WTC11 (cell line): ENCODE results near the gene RHPN2. TPM values are rescaled to one million over a fixed set of nuclear protein-coding genes. Genes with fewer than 3 reads are reported as not detected.

Experiments
- ATAC-seq: fragments of 200-7000 bp; cut with Tn5 transposase; 2 replicates; pipeline ENCODE4 v1.10.0; 2021; ENCODE audit warnings: mild to moderate bottlenecking, moderate library complexity
- CTCF ChIA-PET: fragments of 300-600 bp; sonication (Branson Sonifier 250); formaldehyde crosslinking; loops from one replicate; lab custom pipeline; 2021; ENCODE audit warnings: antibody characterized with exemption; lab: Charles Lee
- POLR2A ChIA-PET: fragments of 350-600 bp; sonication (Branson Sonifier 250); formaldehyde crosslinking; loops from one replicate; lab custom pipeline; 2021; ENCODE audit warnings: antibody characterized with exemption; lab: Charles Lee
- DNase-seq: peaks from one replicate; pipeline ENCODE4 v3.0.0; 2021; ENCODE audit warnings: low spot score
- H3K27ac Mint-ChIP-seq: 2 replicates; pipeline ENCODE4 v1.8.0; 2021; ENCODE audit warnings: mixed read lengths
- H3K27me3 Mint-ChIP-seq: 2 replicates; pipeline ENCODE4 v1.8.0; 2021; ENCODE audit warnings: low read depth, mild to moderate bottlenecking, moderate library complexity, mixed read lengths
- H3K36me3 Mint-ChIP-seq: 2 replicates; pipeline ENCODE4 v1.8.0; 2021; ENCODE audit warnings: mixed read lengths
- H3K4me1 Mint-ChIP-seq: 2 replicates; pipeline ENCODE4 v1.8.0; 2022; ENCODE audit warnings: mixed read lengths
- H3K4me3 Mint-ChIP-seq: 2 replicates; pipeline ENCODE4 v1.8.0; 2021; ENCODE audit warnings: mild to moderate bottlenecking, moderate library complexity, mixed read lengths
- H3K9me3 Mint-ChIP-seq: 2 replicates; pipeline ENCODE4 v1.8.0; 2021; ENCODE audit warnings: mixed read lengths
- ARID4B ChIP-seq: sonication (generic); formaldehyde crosslinking; IDR thresholded peaks from 2 replicates; pipeline ENCODE4 v1.8.0; 2023; ENCODE audit warnings: missing genetic modification reagents, mild to moderate bottlenecking, borderline replicate concordance
- ETV6 ChIP-seq: sonication (generic); formaldehyde crosslinking; IDR thresholded peaks from 2 replicates; pipeline ENCODE4 v1.8.1; 2022; ENCODE audit warnings: mild to moderate bottlenecking, missing genetic modification reagents
- FOXK1 ChIP-seq: sonication (generic); formaldehyde crosslinking; IDR thresholded peaks from 2 replicates; pipeline ENCODE4 v1.8.0; 2022; ENCODE audit warnings: mild to moderate bottlenecking, moderate library complexity, missing genetic modification reagents
- HMGXB4 ChIP-seq: sonication (generic); formaldehyde crosslinking; IDR thresholded peaks from 2 replicates; pipeline ENCODE4 v1.8.1; 2023; ENCODE audit warnings: mild to moderate bottlenecking, moderate library complexity, missing genetic modification reagents
- MAX ChIP-seq: sonication (generic); formaldehyde crosslinking; IDR thresholded peaks from 2 replicates; pipeline ENCODE4 v1.8.0; 2022; ENCODE audit warnings: mild to moderate bottlenecking, missing genetic modification reagents
- MYBL2 ChIP-seq: sonication (generic); formaldehyde crosslinking; IDR thresholded peaks from 2 replicates; pipeline ENCODE4 v1.8.1; 2023; ENCODE audit warnings: mild to moderate bottlenecking, moderate library complexity, missing genetic modification reagents
- NFE2L1 ChIP-seq: sonication (generic); formaldehyde crosslinking; IDR thresholded peaks from 2 replicates; pipeline ENCODE4 v1.8.1; 2023; ENCODE audit warnings: missing genetic modification reagents
- OVOL2 ChIP-seq: fragments of 250-450 bp; sonication (Bioruptor Pico); IDR thresholded peaks from 2 replicates; pipeline ENCODE4 v1.9.0; 2021; ENCODE audit warnings: mild to moderate bottlenecking, borderline replicate concordance
- RELA ChIP-seq: sonication (generic); formaldehyde crosslinking; IDR thresholded peaks from 2 replicates; pipeline ENCODE4 v1.8.1; 2022; ENCODE audit warnings: missing genetic modification reagents, mild to moderate bottlenecking, borderline replicate concordance
- SOX15 ChIP-seq: fragments of 250-450 bp; sonication (Bioruptor Pico); IDR thresholded peaks from 2 replicates; pipeline ENCODE4 v1.9.0; 2021; ENCODE audit warnings: mild to moderate bottlenecking
- SP1 ChIP-seq: sonication (generic); formaldehyde crosslinking; conservative IDR thresholded peaks from 2 replicates; pipeline ENCODE4 v1.8.1; 2022; ENCODE audit warnings: missing genetic modification reagents
- TEAD1 ChIP-seq: sonication (generic); formaldehyde crosslinking; IDR thresholded peaks from 2 replicates; pipeline ENCODE4 v1.8.0; 2022; ENCODE audit warnings: mild to moderate bottlenecking, missing genetic modification reagents
- ZNF512 ChIP-seq: sonication (generic); formaldehyde crosslinking; IDR thresholded peaks from 2 replicates; pipeline ENCODE4 v1.8.1; 2022; ENCODE audit warnings: missing genetic modification reagents, borderline replicate concordance
- total RNA-seq: library from RNA; stranded (reverse); gene quantifications from 3 replicates; pipeline ENCODE4 v1.2.3, GENCODE V29; 2021

RHPN2 gene
- total RNA-seq, 1 experiment from 2014 or later, result 21.1 TPM

GRCh38 chr19:33085570-33086128 is 21.0 kb upstream of the RHPN2 start:
- no peak for DNase-seq
- no peak for ATAC-seq
- TF ChIP-seq OVOL2 (CRISPR knock-in tag), result no peak
- TF ChIP-seq ZNF512 (CRISPR knock-in tag), result no peak
- TF ChIP-seq NFE2L1, result no peak
- no peak for TF ChIP-seq SOX15 (CRISPR knock-in tag)
- Mint-ChIP-seq H3K9me3 (no peaks in the 10 kb centered on the region), H3K27ac (no peak overlapping the region), H3K4me3 (no peak overlapping the region), H3K4me1 (peaks cover 17% of the 10 kb centered on the region), H3K27me3 (no peaks in the 10 kb centered on the region), H3K36me3 (peaks cover 17% of the 10 kb centered on the region)
- ChIA-PET CTCF (no interaction called here), POLR2A (no interaction called here)

GRCh38 chr19:33080761-33081681 is 16.3 kb upstream of the RHPN2 start, which contains the start of gene GPATCH1:
Gene GPATCH1, plus strand, starts transcription at chr19:33081181. Its CDS starts 13 bp downstream, at chr19:33081194.
- no peaks in the 10 kb centered on the region for H3K9me3 Mint-ChIP-seq
- peak; percentile 96 for ATAC-seq
- DNase-seq, result peak; percentile 95
- CTCF ChIA-PET, result interaction anchor here (0.5 to 1.4 kb wide), 7 partner anchors 17 to 533 kb away, joined by 3 to 7 read pairs (median 4); no protein-coding TSS in a partner anchor
- H3K36me3 Mint-ChIP-seq, result 0 out of 2 replicates have a peak, but pooled peaks cover 2% of the 10 kb centered on the region
- peak within 1 kb of the TSS; percentile 92 for H3K4me3 Mint-ChIP-seq
- no peaks in the 10 kb centered on the region for H3K27me3 Mint-ChIP-seq
- peak; percentile 80 for TF ChIP-seq ETV6 (CRISPR knock-in tag)
- peak; percentile 35; the same call in 1 of the 2 replicates for TF ChIP-seq ARID4B (CRISPR knock-in tag)
- peak; percentile 98 for TF ChIP-seq SP1 (CRISPR knock-in tag)
- peak; percentile 30; the same call in 1 of the 2 replicates for TF ChIP-seq TEAD1 (CRISPR knock-in tag)
- no peak for TF ChIP-seq RELA (CRISPR knock-in tag)
- TF ChIP-seq MAX (CRISPR knock-in tag), result peak; percentile 70; the same call in 1 of the 2 replicates
- TF ChIP-seq HMGXB4, result 0 out of 2 replicates have a peak, but pooled peaks have one; percentile 19
- TF ChIP-seq FOXK1 (CRISPR knock-in tag), result peak; percentile 57; the same call in 1 of the 2 replicates
- TF ChIP-seq MYBL2 (CRISPR knock-in tag), result no peak
- TF ChIP-seq, all 79 proteins: peak for 7
- H3K4me1 Mint-ChIP-seq, result peaks cover 23% of the 10 kb centered on the region
- POLR2A ChIA-PET, result no interaction called here
- peak within 1 kb of the TSS; percentile 75 for H3K27ac Mint-ChIP-seq
